Left hindlimb (tissue), 1 donor: ENCODE results near the gene STUM.
A peak's percentile ranks its signal among the peaks of the same experiment; 100 is the strongest.

Source experiments
- DNase-seq: peaks from one replicate; pipeline ENCODE4 v3.0.0-alpha.2; 2018

The STUM gene

GRCh38 chr1:226534098-226534497, 14.5 kb upstream of the STUM start:
- no peak for DNase-seq

- no peak for DNase-seq
Measured at GRCh38 chr1:226534645-226535044, 13.9 kb upstream of the STUM start.

- DNase-seq = no peak
Measured at GRCh38 chr1:226535666-226536065, 12.9 kb upstream of the STUM start.

GRCh38 chr1:226541231-226541630, 7.3 kb upstream of the STUM start:
- no peak for DNase-seq

GRCh38 chr1:226541631-226542622, 6.6 kb upstream of the STUM start:
- DNase-seq = no peak

GRCh38 chr1:226542623-226543103, 5.9 kb upstream of the STUM start:
- no peak for DNase-seq

GRCh38 chr1:226545836-226546596, 2.5 kb upstream of the STUM start:
- DNase-seq = no peak

- DNase-seq = no peak
Measured at GRCh38 chr1:226546926-226547325, 1.6 kb upstream of the STUM start.

GRCh38 chr1:226547754-226548191, 791 bp upstream of the STUM start:
- peak; percentile 88 for DNase-seq

- no peak for DNase-seq
Measured at GRCh38 chr1:226549094-226549936, 751 bp downstream of the STUM start.

GRCh38 chr1:226549937-226550671, 1.5 kb downstream of the STUM start:
- peak; percentile 72 for DNase-seq

- DNase-seq = no peak
Measured at GRCh38 chr1:226550672-226551041, 2.1 kb downstream of the STUM start.

- DNase-seq = no peak
Measured at GRCh38 chr1:226551299-226551698, 2.7 kb downstream of the STUM start.

- DNase-seq = no peak
Measured at GRCh38 chr1:226552061-226552460, 3.5 kb downstream of the STUM start.

- DNase-seq = no peak
Measured at GRCh38 chr1:226553266-226553923, 4.8 kb downstream of the STUM start.

- DNase-seq = no peak
Measured at GRCh38 chr1:226553924-226554282, 5.3 kb downstream of the STUM start.

GRCh38 chr1:226555092-226555491, 6.5 kb downstream of the STUM start:
- DNase-seq = no peak

GRCh38 chr1:226557424-226557823, 8.9 kb downstream of the STUM start:
- DNase-seq = no peak

GRCh38 chr1:226558036-226558650, 9.6 kb downstream of the STUM start:
- DNase-seq = no peak

GRCh38 chr1:226560243-226560642, 11.7 kb downstream of the STUM start:
- DNase-seq = no peak

GRCh38 chr1:226562989-226563388, 14.4 kb downstream of the STUM start:
- no peak for DNase-seq
